T-helper 2 cell treated with Interferon-gamma antibody and Interleukin-4, amounts not matched to agents 5 μg/mL and 100 μg/mL, for 36 hours (primary cell): ENCODE measurements around the gene SLC31A2.

Source experiments
- DNase-seq: peaks from one replicate; pipeline ENCODE4 v3.0.0; 2021; ENCODE audit warnings: low spot score
- H3K27ac Mint-ChIP-seq: one replicate; pipeline ENCODE4 v1.8.0; 2021; ENCODE audit warnings: mild to moderate bottlenecking, mixed read lengths
- H3K27me3 Mint-ChIP-seq: one replicate; pipeline ENCODE4 v1.8.0; 2021; ENCODE audit warnings: low read depth, mixed read lengths
- H3K36me3 Mint-ChIP-seq: one replicate; pipeline ENCODE4 v1.8.0; 2021; ENCODE audit warnings: low read depth, mixed read lengths
- H3K4me1 Mint-ChIP-seq: one replicate; pipeline ENCODE4 v1.8.0; 2021; ENCODE audit warnings: low read depth, mixed read lengths
- H3K4me3 Mint-ChIP-seq: one replicate; pipeline ENCODE4 v1.8.0; 2022; ENCODE audit warnings: mild to moderate bottlenecking, moderate library complexity, mixed read lengths
- H3K9me3 Mint-ChIP-seq: one replicate; pipeline ENCODE4 v1.8.0; 2021; ENCODE audit warnings: mixed read lengths

Gene SLC31A2

GRCh38 chr9:113158446-113158845 is 7.6 kb downstream of the SLC31A2 start:
- Mint-ChIP-seq H3K27me3 (no peaks in the 10 kb centered on the region), H3K9me3 (no peaks in the 10 kb centered on the region), H3K4me3 (no peak overlapping the region), H3K36me3 (peaks cover 22% of the 10 kb centered on the region), H3K4me1 (peaks cover 18% of the 10 kb centered on the region), H3K27ac (no peak overlapping the region)
- no peak for DNase-seq

- H3K4me3 Mint-ChIP-seq = no peak overlapping the region
- H3K36me3 Mint-ChIP-seq = peaks cover 30% of the 10 kb centered on the region
- no peak overlapping the region for H3K27ac Mint-ChIP-seq
- no peak for DNase-seq
- no peaks in the 10 kb centered on the region for H3K27me3 Mint-ChIP-seq
- H3K4me1 Mint-ChIP-seq = peaks cover 13% of the 10 kb centered on the region
- H3K9me3 Mint-ChIP-seq = no peaks in the 10 kb centered on the region
Observed at GRCh38 chr9:113160571-113160970, 9.8 kb downstream of the SLC31A2 start.

- no peaks in the 10 kb centered on the region for H3K27me3 Mint-ChIP-seq
- no peak overlapping the region for H3K27ac Mint-ChIP-seq
- no peak for DNase-seq
- H3K9me3 Mint-ChIP-seq = no peaks in the 10 kb centered on the region
- no peaks in the 10 kb centered on the region for H3K4me1 Mint-ChIP-seq
- H3K4me3 Mint-ChIP-seq = no peak overlapping the region
- H3K36me3 Mint-ChIP-seq = peaks cover 42% of the 10 kb centered on the region
Observed at GRCh38 chr9:113163001-113163400, 12.2 kb downstream of the SLC31A2 start.

- Mint-ChIP-seq H3K4me3 (no peak overlapping the region), H3K9me3 (no peaks in the 10 kb centered on the region), H3K4me1 (no peaks in the 10 kb centered on the region), H3K36me3 (peaks cover 51% of the 10 kb centered on the region), H3K27me3 (no peaks in the 10 kb centered on the region), H3K27ac (no peak overlapping the region)
- no peak for DNase-seq
Observed at GRCh38 chr9:113164536-113165300, 13.9 kb downstream of the SLC31A2 start.

- DNase-seq = no peak
- Mint-ChIP-seq H3K4me3 (no peak overlapping the region), H3K27me3 (no peaks in the 10 kb centered on the region), H3K27ac (no peak overlapping the region), H3K4me1 (no peaks in the 10 kb centered on the region), H3K36me3 (peaks cover 56% of the 10 kb centered on the region), H3K9me3 (no peaks in the 10 kb centered on the region)
Observed at GRCh38 chr9:113166039-113166438, 15.2 kb downstream of the SLC31A2 start.

- no peaks in the 10 kb centered on the region for H3K4me1 Mint-ChIP-seq
- H3K27ac Mint-ChIP-seq = no peak overlapping the region
- H3K27me3 Mint-ChIP-seq = no peaks in the 10 kb centered on the region
- no peak overlapping the region for H3K4me3 Mint-ChIP-seq
- peaks cover 9% of the 10 kb centered on the region for H3K9me3 Mint-ChIP-seq
- H3K36me3 Mint-ChIP-seq = peaks cover 67% of the 10 kb centered on the region
- no peak for DNase-seq
Observed at GRCh38 chr9:113168809-113169208, 18.0 kb downstream of the SLC31A2 start.

GRCh38 chr9:113173341-113173740 is 22.5 kb downstream of the SLC31A2 start:
- no peak for DNase-seq
- Mint-ChIP-seq H3K27me3 (no peaks in the 10 kb centered on the region), H3K27ac (no peak overlapping the region), H3K36me3 (peaks cover 73% of the 10 kb centered on the region), H3K9me3 (peaks cover 9% of the 10 kb centered on the region), H3K4me3 (no peak overlapping the region), H3K4me1 (no peaks in the 10 kb centered on the region)

- Mint-ChIP-seq H3K4me1 (no peaks in the 10 kb centered on the region), H3K36me3 (peaks cover 65% of the 10 kb centered on the region), H3K4me3 (no peak overlapping the region), H3K9me3 (peaks cover 9% of the 10 kb centered on the region), H3K27me3 (no peaks in the 10 kb centered on the region), H3K27ac (no peak overlapping the region)
- no peak for DNase-seq
Observed at GRCh38 chr9:113176803-113177202, 26.0 kb downstream of the SLC31A2 start.

GRCh38 chr9:113177251-113177650 is 26.4 kb downstream of the SLC31A2 start:
- Mint-ChIP-seq H3K4me3 (no peak overlapping the region), H3K36me3 (peaks cover 65% of the 10 kb centered on the region), H3K4me1 (no peaks in the 10 kb centered on the region), H3K27me3 (no peaks in the 10 kb centered on the region), H3K27ac (no peak overlapping the region), H3K9me3 (peaks cover 9% of the 10 kb centered on the region)
- no peak for DNase-seq

GRCh38 chr9:113178087-113178486 is 27.3 kb downstream of the SLC31A2 start:
- H3K27ac Mint-ChIP-seq = no peak overlapping the region

GRCh38 chr9:113179839-113180238 is 29.0 kb downstream of the SLC31A2 start:
- H3K9me3 Mint-ChIP-seq = no peaks in the 10 kb centered on the region
- no peaks in the 10 kb centered on the region for H3K27me3 Mint-ChIP-seq
- no peak overlapping the region for H3K27ac Mint-ChIP-seq
- H3K4me3 Mint-ChIP-seq = no peak overlapping the region
- no peak for DNase-seq
- H3K36me3 Mint-ChIP-seq = peaks cover 67% of the 10 kb centered on the region
- H3K4me1 Mint-ChIP-seq = no peaks in the 10 kb centered on the region

More at GRCh38 chr9:113178087-113178486, 27.3 kb downstream of the SLC31A2 start:
- no peak for DNase-seq
- H3K27me3 Mint-ChIP-seq = no peaks in the 10 kb centered on the region
- no peaks in the 10 kb centered on the region for H3K4me1 Mint-ChIP-seq
- no peak overlapping the region for H3K4me3 Mint-ChIP-seq
- H3K36me3 Mint-ChIP-seq = peaks cover 64% of the 10 kb centered on the region
- peaks cover under 1% of the 10 kb centered on the region for H3K9me3 Mint-ChIP-seq

- Mint-ChIP-seq H3K9me3 (no peaks in the 10 kb centered on the region), H3K4me3 (no peak overlapping the region), H3K36me3 (peaks cover 73% of the 10 kb centered on the region), H3K27ac (no peak overlapping the region), H3K27me3 (no peaks in the 10 kb centered on the region), H3K4me1 (no peaks in the 10 kb centered on the region)
- DNase-seq = no peak
Observed at GRCh38 chr9:113181165-113181564, 30.4 kb downstream of the SLC31A2 start.

- peaks cover 5% of the 10 kb centered on the region for H3K4me1 Mint-ChIP-seq
- H3K27me3 Mint-ChIP-seq = no peaks in the 10 kb centered on the region
- H3K36me3 Mint-ChIP-seq = peaks cover 68% of the 10 kb centered on the region
Observed at GRCh38 chr9:113183956-113184488, 33.2 kb downstream of the SLC31A2 start.

GRCh38 chr9:113184539-113184938 is 33.7 kb downstream of the SLC31A2 start:
- Mint-ChIP-seq H3K9me3 (no peaks in the 10 kb centered on the region), H3K4me3 (no peak overlapping the region), H3K4me1 (peaks cover 5% of the 10 kb centered on the region), H3K36me3 (peaks cover 66% of the 10 kb centered on the region), H3K27me3 (no peaks in the 10 kb centered on the region), H3K27ac (no peak overlapping the region)
- DNase-seq = no peak

More at GRCh38 chr9:113183956-113184488, 33.2 kb downstream of the SLC31A2 start:
- Mint-ChIP-seq H3K9me3 (no peaks in the 10 kb centered on the region), H3K27ac (no peak overlapping the region), H3K4me3 (no peak overlapping the region)
- no peak for DNase-seq
